IMR-90 (cell line): ENCODE data around the gene GPD1. TPM values are rescaled to one million over a fixed set of nuclear protein-coding genes. Genes with fewer than 3 reads are reported as not detected.

Experiments
- CTCF ChIP-seq: conservative IDR thresholded peaks from 2 replicates; pipeline ENCODE4 v1.5.1; 2012; ENCODE audit warnings: mild to moderate bottlenecking, low read depth, low read length, improper control_type of control experiment
- NFE2L2 ChIP-seq: fragments of 150-350 bp; IDR thresholded peaks from 2 replicates; pipeline ENCODE4 v1.6.1; 2016; ENCODE audit warnings: low read depth, mild to moderate bottlenecking, low read length
- RAD21 ChIP-seq: IDR thresholded peaks from 2 replicates; pipeline ENCODE4 v1.6.1; 2012; ENCODE audit warnings: low read length, improper control_type of control experiment
- RCOR1 ChIP-seq: IDR thresholded peaks from 2 replicates; pipeline ENCODE4 v1.6.1; 2012; ENCODE audit warnings: mild to moderate bottlenecking, low read length, improper control_type of control experiment; ENCODE audit not compliant: insufficient replicate concordance
- polyA plus RNA-seq, 3 experiments: library from polyadenylated mRNA; depleted of rRNA; stranded (reverse); fragments of >200 nt; gene quantifications; 2 replicates each; pipeline ENCODE4 v1.2.3, GENCODE V29; 2012; ENCODE audit warnings: low replicate concordance in 1 of 3
- total RNA-seq: library from RNA; depleted of rRNA; stranded (reverse); fragments of >200 nt; gene quantifications from 2 replicates; pipeline ENCODE4 v1.2.3, GENCODE V29; 2012

Gene GPD1
- total and polyA plus RNA-seq, 2 of the 4 experiments (the other 2 are of a cell fraction) = 0.05 to 0.18 TPM

GRCh38 chr12:50058743-50059312 is 45.0 kb upstream of the GPD1 start (continued):
- TF ChIP-seq CTCF (no peak), RAD21 (no peak), RCOR1 (no peak), NFE2L2 (no peak)
